HCT116 (cell line): ENCODE results near the gene RNF34. TPM values are rescaled to one million over a fixed set of nuclear protein-coding genes. Genes with fewer than 3 reads are reported as not detected.

Experiments
- ATAC-seq: fragments of 200-7000 bp; cut with Tn5 transposase; 2 replicates; pipeline ENCODE4 v1.9.1; 2020; ENCODE audit warnings: mild to moderate bottlenecking, moderate library complexity
- BruUV-seq: library from RNA; stranded (reverse); fragments of 400-500 nt; replicated peaks from 2 replicates; lab custom pipeline; 2021; lab: Mats Ljungman, UMichigan
- CTCF ChIA-PET: fragments of 300-600 bp; sonication (Branson Sonifier 250); formaldehyde crosslinking; loops from one replicate; lab custom pipeline; 2021; ENCODE audit warnings: antibody characterized with exemption; lab: Charles Lee
- POLR2A ChIA-PET: fragments of 300-600, 350-600 bp; sonication (Branson Sonifier 250); formaldehyde crosslinking; loops from one replicate; lab custom pipeline; 2021; ENCODE audit warnings: antibody characterized with exemption; lab: Charles Lee
- RAD21 ChIA-PET, 2 experiments: fragments of 300-600 bp; sonication (Branson Sonifier 250); formaldehyde crosslinking; loops; one replicate each; lab custom pipeline; 2023; ENCODE audit warnings: low total read pairs in 2 of 2; ENCODE audit not compliant: uncharacterized antibody in 2 of 2, unreplicated experiment in 2 of 2, low non-redundant PET in 1 of 2; lab: Charles Lee
- DNase-seq: peaks from one replicate; pipeline ENCODE4 v3.0.0-alpha.2; 2010; ENCODE audit warnings: low read depth, low spot score
- H2AFZ ChIP-seq: fragments of 200-600 bp; shearing (Covaris generic), sonication (generic); 2 replicates; pipeline ENCODE4 v1.6.1; 2017; ENCODE audit warnings: low read depth, mixed run types, mixed read lengths, antibody characterized with exemption, low read length; ENCODE audit not compliant: poor library complexity, severe bottlenecking
- H3K27ac ChIP-seq: 2 replicates; pipeline ENCODE4 v1.5.1; 2012; ENCODE audit warnings: low read depth, low read length
- H3K27me3 ChIP-seq: fragments of 200-600 bp; sonication (generic); 2 replicates; pipeline ENCODE4 v1.6.1; 2016; ENCODE audit warnings: mixed run types, low read length, mixed read lengths; ENCODE audit not compliant: insufficient read depth
- H3K36me3 ChIP-seq, 2 experiments: fragments of 200-500 bp in 1 of 2; fragments of 200-600 bp in 1 of 2; sonication (Bioruptor generic) in 1 of 2; sonication (generic) in 1 of 2; 2 replicates each; pipeline versions ENCODE4 v1.5.1 to v1.6.1; 2014 to 2016; ENCODE audit warnings: low read length in 2 of 2, inconsistent platforms in 1 of 2, mixed read lengths in 1 of 2, mixed run types in 1 of 2; ENCODE audit not compliant: insufficient read depth in 2 of 2, control insufficient read depth in 1 of 2
- H3K4me1 ChIP-seq, 2 experiments: fragments of 200-600 bp in 1 of 2; sonication (generic) in 1 of 2; 2 replicates each; pipeline versions ENCODE4 v1.5.1 to v1.6.1; 2012 to 2017; ENCODE audit warnings: low read length in 2 of 2, inconsistent platforms in 1 of 2, mild to moderate bottlenecking in 1 of 2, mixed read lengths in 1 of 2, mixed run types in 1 of 2, moderate library complexity in 1 of 2; ENCODE audit not compliant: insufficient read depth in 2 of 2, control insufficient read depth in 1 of 2
- H3K4me2 ChIP-seq: fragments of 200-600 bp; sonication (generic); 2 replicates; pipeline ENCODE4 v1.6.1; 2017; ENCODE audit warnings: mixed run types, low read length, mixed read lengths
- H3K4me3 ChIP-seq, 2 experiments: fragments of 200-600 bp in 1 of 2; sonication (generic) in 1 of 2; replicated peaks in 1 of 2; 2 replicates each; pipeline ENCODE4 v1.5.1; 2011 to 2016; ENCODE audit warnings: low read length in 2 of 2, control low read depth in 1 of 2, low read depth in 1 of 2, mild to moderate bottlenecking in 1 of 2, mixed read lengths in 1 of 2, mixed run types in 1 of 2
- H3K79me2 ChIP-seq: fragments of 200-600 bp; sonication (generic); 2 replicates; pipeline ENCODE4 v1.6.1; 2017; ENCODE audit warnings: mild to moderate bottlenecking, mixed run types, low read length, moderate library complexity, mixed read lengths; ENCODE audit not compliant: insufficient read depth
- H3K9ac ChIP-seq: fragments of 200-600 bp; sonication (generic); 2 replicates; pipeline ENCODE4 v1.6.1; 2016; ENCODE audit warnings: low read length, mixed read lengths
- H3K9me2 ChIP-seq: fragments of 200-600 bp; sonication (generic), shearing (Covaris generic); 2 replicates; pipeline ENCODE4 v1.6.1; 2017; ENCODE audit warnings: mixed run types, mild to moderate bottlenecking, moderate library complexity; ENCODE audit not compliant: insufficient read depth
- H3K9me3 ChIP-seq, 2 experiments: fragments of 200-500 bp in 1 of 2; fragments of 200-600 bp in 1 of 2; sonication (Bioruptor generic) in 1 of 2; sonication (generic) in 1 of 2; 2 replicates each; pipeline ENCODE4 v1.6.1; 2014 to 2017; ENCODE audit warnings: low read length in 2 of 2, mixed read lengths in 2 of 2, inconsistent platforms in 1 of 2, low read depth in 1 of 2, mild to moderate bottlenecking in 1 of 2, mixed run types in 1 of 2, moderate library complexity in 1 of 2; ENCODE audit not compliant: control insufficient read depth in 1 of 2, insufficient read depth in 1 of 2
- H4K20me1 ChIP-seq: fragments of 200-600 bp; sonication (generic), shearing (Covaris generic); 2 replicates; pipeline ENCODE4 v1.6.1; 2017; ENCODE audit warnings: mixed run types, mild to moderate bottlenecking, moderate library complexity; ENCODE audit not compliant: insufficient read depth
- ATF3 ChIP-seq: IDR thresholded peaks from 2 replicates; pipeline ENCODE4 v1.6.1; 2012
- CTCF ChIP-seq, 3 experiments: fragments of 200-600 bp in 1 of 3; sonication (generic) in 1 of 3; IDR thresholded peaks in 2 of 3; conservative IDR thresholded peaks in 1 of 3; 2 replicates each; pipeline ENCODE4 v1.5.1; 2012 to 2017; ENCODE audit warnings: low read depth in 2 of 3, low read length in 2 of 3, antibody characterized with exemption in 1 of 3, borderline replicate concordance in 1 of 3, control low read depth in 1 of 3, mild to moderate bottlenecking in 1 of 3, mixed read lengths in 1 of 3, mixed run types in 1 of 3, moderate library complexity in 1 of 3; ENCODE audit not compliant: insufficient read depth in 1 of 3
- ELF1 ChIP-seq: IDR thresholded peaks from 2 replicates; pipeline ENCODE4 v1.6.1; 2012; ENCODE audit warnings: low read depth, borderline replicate concordance
- EZH2phosphoT487 ChIP-seq: fragments of 200-600 bp; IDR thresholded peaks from 2 replicates; pipeline ENCODE4 v1.6.1; 2018; ENCODE audit warnings: antibody characterized with exemption, borderline replicate concordance
- FOSL1 ChIP-seq: IDR thresholded peaks from 2 replicates; pipeline ENCODE4 v1.6.1; 2012; ENCODE audit warnings: low read depth
- JUND ChIP-seq: IDR thresholded peaks from 2 replicates; pipeline ENCODE4 v1.6.1; 2012
- MAX ChIP-seq: IDR thresholded peaks from 2 replicates; pipeline ENCODE4 v1.6.1; 2012
- POLR2A ChIP-seq: IDR thresholded peaks from 2 replicates; pipeline ENCODE4 v1.7.0; 2011; ENCODE audit warnings: borderline replicate concordance; ENCODE audit not compliant: insufficient read depth, insufficient read length; ENCODE audit errors: extremely low read depth
- REST ChIP-seq: IDR thresholded peaks from 2 replicates; pipeline ENCODE4 v1.6.1; 2012; ENCODE audit warnings: low read depth
- SIN3A ChIP-seq: IDR thresholded peaks from 2 replicates; pipeline ENCODE4 v1.6.1; 2012; ENCODE audit warnings: low read depth
- SRF ChIP-seq: IDR thresholded peaks from 2 replicates; pipeline ENCODE4 v1.6.1; 2012; ENCODE audit warnings: low read depth
- YY1 ChIP-seq: IDR thresholded peaks from 2 replicates; pipeline ENCODE4 v1.6.1; 2011; ENCODE audit warnings: low read length, low read depth, moderate library complexity, mild to moderate bottlenecking; ENCODE audit not compliant: insufficient replicate concordance; ENCODE audit errors: extremely low read depth
- ZFX ChIP-seq: fragments of 450-650 bp; IDR thresholded peaks from 2 replicates; pipeline ENCODE4 v1.6.1; 2017
- ZNF274 ChIP-seq: fragments of 200-500 bp; sonication (Bioruptor generic); IDR thresholded peaks from 2 replicates; pipeline ENCODE4 v1.6.1; 2014; ENCODE audit warnings: mild to moderate bottlenecking, low read depth, low read length, inconsistent platforms
- intact Hi-C: fragments of 100-400 bp; cut with micrococcal nuclease; formaldehyde crosslinking; loops from 2 replicates; pipeline ENCODE4 v1.10.0; 2022
- total RNA-seq: library from RNA; stranded (reverse); gene quantifications from one replicate; pipeline ENCODE4 v1.2.1, GENCODE V29; 2021; ENCODE audit not compliant: unreplicated experiment

RNF34 gene
- total RNA-seq, 1 experiment from 2014 or later: 47.8 TPM

GRCh38 chr12:121470751-121471150, 70.8 kb downstream of the RNF34 start:
- no TSS peak for BruUV-seq
- TF ChIP-seq SRF (no peak), SIN3A (no peak), REST (no peak), MAX (no peak), POLR2A (no peak), ELF1 (no peak), ZFX (no peak), ZNF274 (no peak), JUND (no peak), YY1 (no peak), CTCF (IDR thresholded peaks at IDR 0.05 in 2 of 3, conservative IDR thresholded peaks at IDR 0.05 in 1 of 3; ENCODE audit: borderline replicate concordance in 1 of 3, insufficient read depth in 1 of 3, low read depth in 2 of 3, low read length in 2 of 3) (no peak), FOSL1 (no peak), EZH2phosphoT487 (no peak), ATF3 (no peak)
- Histone ChIP-seq H3K9ac (no peak overlapping the region), H3K9me2 (no peaks in the 10 kb centered on the region), H4K20me1 (no peaks in the 10 kb centered on the region; the same call in 1 of the 2 replicates), H2AFZ (no peak overlapping the region), H3K9me3 (no peaks in the 10 kb centered on the region), H3K27ac (no peak overlapping the region), H3K36me3 (no peaks in the 10 kb centered on the region), H3K4me2 (no peak overlapping the region), H3K79me2 (peaks cover 6% of the 10 kb centered on the region), H3K4me1 (peaks cover 6 to 35% of the 10 kb centered on the region in 2 experiments; a peak in 3 of 4 replicates), H3K4me3 (no peak overlapping the region), H3K27me3 (no peaks in the 10 kb centered on the region)
- no peak for DNase-seq
- ATAC-seq: no peak
- ChIA-PET POLR2A (no interaction called here), CTCF (no interaction called here), RAD21 (no interaction called here)
- intact Hi-C loops: no loop called here
